GM21447 (cell line): ENCODE data around the gene C6orf47.

Experiments used
- ATAC-seq: cut with Tn5 transposase; IDR thresholded peaks from one replicate; pipeline ENCODE4 v1.9.1; 2021; ENCODE audit not compliant: unreplicated experiment

C6orf47 gene

GRCh38 chr6:31639043-31639442 lies 21.5 kb downstream of the C6orf47 start:
- no peak for ATAC-seq

GRCh38 chr6:31636698-31637596 lies 23.6 kb downstream of the C6orf47 start:
- ATAC-seq, result no peak

- ATAC-seq, result no peak
These were observed 25.5 kb downstream of the C6orf47 start for GRCh38 chr6:31634969-31635575.

DNA sequence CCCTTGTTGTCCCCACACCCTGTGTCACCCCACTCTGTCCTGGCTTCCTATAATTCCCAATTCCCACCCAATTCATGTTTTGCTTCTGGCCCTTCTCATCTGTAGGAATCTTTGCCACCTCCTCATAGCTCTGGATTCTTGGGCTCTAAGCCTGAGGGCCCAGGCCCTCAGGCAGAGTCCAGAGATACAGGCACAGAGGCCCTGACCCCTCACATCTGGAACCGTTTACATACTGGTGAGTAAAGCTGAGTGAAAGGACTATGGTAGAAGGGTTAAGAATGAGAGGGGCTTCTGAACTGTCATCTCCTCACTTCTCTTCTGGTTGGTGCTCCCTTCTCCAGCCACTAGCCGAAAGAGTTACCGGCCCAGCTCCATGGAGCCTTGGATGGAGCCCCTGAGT lies 26.4 kb downstream of the C6orf47 start:
- no peak for ATAC-seq

DNA sequence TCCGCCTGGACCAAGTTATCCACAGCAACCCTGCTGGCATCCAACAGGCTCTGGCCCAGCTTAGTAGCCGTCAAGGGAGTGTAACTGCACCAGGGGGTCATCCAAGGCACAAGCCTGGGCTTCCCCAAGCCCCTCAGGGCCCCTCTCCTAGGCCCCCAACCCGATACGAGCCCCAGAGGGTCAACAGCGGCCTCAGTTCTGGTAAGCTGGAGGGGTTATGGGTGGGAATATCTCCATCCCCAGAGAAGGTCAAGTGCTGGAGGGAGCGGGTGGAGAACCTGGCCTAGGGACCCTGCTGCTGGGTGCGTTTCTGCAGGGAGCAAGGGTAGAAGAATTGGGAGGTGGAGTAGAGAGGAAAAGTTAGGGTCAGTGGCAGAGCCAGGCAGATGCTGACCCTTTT lies 27.1 kb downstream of the C6orf47 start:
- ATAC-seq, result no peak

- ATAC-seq, result no peak
These were observed 28.2 kb downstream of the C6orf47 start for GRCh38 chr6:31632279-31632946.

- ATAC-seq, result no peak
These were observed 28.8 kb downstream of the C6orf47 start for GRCh38 chr6:31631681-31632278.

DNA sequence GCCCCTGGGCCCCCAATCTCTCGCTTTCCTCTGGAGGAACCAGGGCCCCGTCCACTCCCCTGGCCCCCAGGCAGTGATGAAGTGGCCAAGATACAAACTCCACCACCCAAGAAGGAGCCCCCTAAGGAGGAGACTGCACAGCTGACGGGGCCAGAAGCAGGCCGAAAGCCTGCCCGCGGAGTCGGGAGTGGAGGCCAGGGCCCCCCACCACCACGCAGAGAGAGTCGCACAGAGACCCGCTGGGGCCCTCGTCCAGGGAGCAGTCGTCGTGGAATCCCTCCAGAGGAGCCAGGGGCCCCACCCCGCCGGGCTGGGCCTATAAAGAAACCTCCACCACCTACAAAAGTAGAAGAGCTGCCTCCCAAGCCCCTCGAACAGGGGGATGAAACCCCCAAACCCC lies 29.4 kb downstream of the C6orf47 start:
- ATAC-seq, result no peak

- ATAC-seq, result no peak
These were observed 30.2 kb downstream of the C6orf47 start for GRCh38 chr6:31630177-31630934.

- ATAC-seq, result no peak
These were observed 31.6 kb downstream of the C6orf47 start for GRCh38 chr6:31629014-31629413.

- no peak for ATAC-seq
These were observed 32.8 kb downstream of the C6orf47 start for GRCh38 chr6:31627690-31628287.

DNA sequence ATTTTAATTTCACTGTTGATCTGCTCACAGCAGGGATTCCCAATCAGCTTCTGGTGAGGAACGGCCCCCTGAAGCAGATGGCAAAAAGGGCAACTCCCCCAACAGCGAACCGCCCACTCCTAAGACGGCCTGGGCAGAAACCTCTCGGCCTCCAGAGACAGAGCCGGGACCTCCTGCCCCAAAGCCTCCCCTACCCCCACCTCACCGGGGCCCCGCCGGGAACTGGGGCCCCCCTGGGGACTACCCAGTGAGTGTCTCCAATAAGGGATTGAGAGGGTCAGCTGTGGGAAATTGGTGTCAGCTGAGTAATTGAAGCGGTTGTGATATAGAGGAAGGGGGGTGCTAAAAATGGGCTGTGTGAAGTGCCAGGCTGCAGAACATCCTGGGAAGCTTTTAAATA lies 33.6 kb downstream of the C6orf47 start:
- ATAC-seq, result no peak

DNA sequence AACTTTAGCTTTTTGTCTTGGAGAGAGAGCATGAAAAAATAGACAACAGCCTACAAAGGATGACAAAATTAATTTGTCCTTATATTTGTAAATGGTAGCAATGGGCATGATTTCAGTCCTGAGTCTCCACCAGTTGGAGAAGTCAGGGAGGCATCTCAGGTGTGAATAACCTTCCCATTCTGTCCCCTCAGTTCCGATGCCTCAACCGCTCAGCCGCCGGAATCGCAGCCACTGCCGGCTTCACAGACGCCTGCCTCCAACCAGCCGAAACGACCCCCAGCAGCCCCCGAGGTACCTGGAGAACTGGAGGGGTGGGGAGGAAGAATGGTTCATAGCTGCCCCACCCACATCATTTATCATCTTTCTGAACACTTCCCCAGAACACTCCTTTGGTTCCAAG lies 36.5 kb downstream of the C6orf47 start:
- ATAC-seq, result no peak

DNA sequence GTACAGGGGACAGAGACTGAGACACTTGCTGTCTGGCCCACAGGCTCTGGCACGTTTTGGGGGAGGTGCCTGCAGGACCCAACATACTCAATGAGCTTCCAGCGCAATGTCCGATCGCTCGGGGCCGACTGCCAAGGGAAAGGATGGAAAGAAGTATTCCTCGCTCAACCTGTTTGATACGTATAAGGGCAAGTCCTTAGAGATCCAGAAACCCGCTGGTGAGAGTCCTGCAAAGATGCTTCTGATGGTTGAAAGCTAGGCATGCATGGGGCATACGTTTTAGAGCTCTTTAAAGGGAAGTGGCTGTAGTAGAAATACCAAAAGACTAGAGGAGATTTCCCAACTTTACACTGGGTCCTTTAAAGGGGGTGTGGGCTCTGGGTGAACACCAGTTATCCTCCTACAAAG lies 37.9 kb downstream of the C6orf47 start:
- ATAC-seq, result no peak

DNA sequence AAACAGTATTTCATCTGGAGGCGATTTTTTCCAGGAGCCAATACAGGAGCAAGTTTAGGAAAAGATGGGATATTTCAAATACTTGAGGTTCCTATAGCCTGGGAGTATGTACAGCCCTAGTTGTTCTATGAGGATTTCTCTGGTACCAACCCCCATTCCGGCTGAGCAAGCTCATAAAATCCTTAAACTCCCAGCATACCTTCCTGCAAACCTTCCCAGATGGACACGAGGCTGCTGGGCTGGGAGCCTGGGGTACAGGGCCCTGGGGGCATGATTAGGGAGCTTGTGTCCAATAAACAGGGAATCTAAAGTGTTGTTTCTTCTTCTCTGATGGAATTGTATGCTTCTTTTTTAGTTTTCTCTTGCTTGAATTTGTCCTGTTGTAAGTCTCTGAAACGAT lies 38.6 kb downstream of the C6orf47 start:
- no peak for ATAC-seq

DNA sequence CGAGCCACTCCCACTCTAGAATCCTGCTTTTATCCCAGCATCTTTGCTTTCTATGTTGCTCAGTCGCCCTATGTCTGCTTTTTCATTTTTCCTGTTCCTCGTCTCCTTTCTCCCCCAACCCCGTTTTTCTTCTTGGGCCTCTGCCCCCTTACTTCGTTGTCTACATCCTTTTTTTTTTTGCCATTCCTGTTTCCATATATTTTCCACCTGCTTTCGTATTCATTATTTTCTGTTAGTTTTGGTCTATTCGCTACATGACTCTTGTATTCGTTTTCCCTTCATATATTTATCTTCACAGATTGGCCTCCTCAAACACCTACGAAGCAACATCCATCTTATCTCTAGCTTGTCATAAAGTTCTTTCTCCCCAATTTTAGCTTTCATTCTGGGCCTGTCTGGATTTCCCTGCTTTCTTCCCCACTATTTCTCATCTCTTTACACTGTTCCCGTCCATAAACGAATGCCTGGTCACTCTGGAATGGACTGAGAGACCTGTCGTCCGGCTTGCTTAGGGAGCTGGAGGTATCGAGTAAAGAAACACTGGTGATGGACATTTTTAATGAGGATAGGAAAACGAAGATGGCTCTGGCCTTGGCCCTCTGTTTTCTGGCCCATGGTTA lies 39.1 kb downstream of the C6orf47 start:
- no peak for ATAC-seq

GRCh38 chr6:31620586-31621319 lies 39.8 kb downstream of the C6orf47 start, which contains the start of gene PRRC2A:
TSS of gene PRRC2A (plus strand) at chr6:31620715. CDS start at chr6:31622790, 2,075 bp downstream.
- peak; percentile 29 for ATAC-seq

- ATAC-seq, result peak; percentile 80
These were observed 40.6 kb downstream of the C6orf47 start for GRCh38 chr6:31619805-31620585.
